ENCODE measurements around the gene NKX2-2.

Gene NKX2-2

DNA sequence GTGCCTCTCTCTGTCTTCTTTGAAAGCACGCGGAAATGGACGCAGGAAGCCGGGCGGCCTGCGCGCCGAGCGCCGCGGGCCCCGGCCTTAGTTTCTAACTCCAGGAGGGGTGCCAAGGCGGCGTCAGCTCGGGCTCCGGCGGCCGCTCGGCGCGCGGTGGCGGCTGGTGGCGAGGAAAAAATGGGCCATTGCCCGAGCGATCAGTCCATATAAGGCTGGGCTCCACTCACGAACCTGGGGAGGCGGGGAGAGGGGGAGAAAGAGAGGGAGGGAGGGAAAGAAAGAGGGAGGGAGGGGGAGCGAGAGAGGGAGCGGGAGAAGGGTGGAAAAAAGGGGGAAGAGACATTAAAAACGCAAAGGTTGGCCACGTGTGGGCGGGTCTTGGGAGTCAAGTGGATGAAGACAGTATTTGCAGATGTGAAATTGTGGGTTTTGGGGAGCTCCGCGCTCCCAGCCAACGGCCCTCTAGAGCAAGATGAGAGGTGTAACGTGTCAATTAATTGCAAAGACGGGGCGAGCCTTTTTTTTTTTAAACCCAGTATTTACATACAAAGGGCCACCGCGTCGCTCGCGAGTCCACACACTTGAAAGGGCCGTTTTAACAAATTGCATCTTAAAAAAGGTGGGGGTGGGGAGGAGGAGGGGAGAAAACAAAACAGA, at the start of gene NKX2-2:
Gene NKX2-2 (minus strand): TSS at position 184 of the 660 bp plus-strand sequence. CDS start 395 bp downstream, outside the sequence.
- DNase-seq = no peak

DNA sequence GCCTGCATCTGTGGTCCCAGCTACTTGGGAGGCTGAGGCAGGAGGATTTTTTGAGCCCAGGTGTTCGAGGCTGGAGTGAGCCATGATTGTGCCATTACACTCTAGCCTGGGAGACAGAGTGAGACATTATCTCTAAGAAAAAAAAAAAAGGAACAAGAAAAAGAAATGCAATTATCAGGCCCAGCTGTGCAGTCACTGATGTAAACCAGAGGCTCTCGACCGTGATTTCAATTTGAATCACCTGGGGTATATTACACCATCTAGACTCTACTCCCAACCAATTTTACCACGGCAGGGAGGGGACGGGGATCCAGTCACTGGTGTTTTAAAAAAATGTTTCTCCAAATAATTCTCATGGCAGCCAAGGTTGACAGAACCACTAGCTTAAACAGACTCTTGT, 48.8 kb upstream of the NKX2-2 start:
- DNase-seq = no peak

DNA sequence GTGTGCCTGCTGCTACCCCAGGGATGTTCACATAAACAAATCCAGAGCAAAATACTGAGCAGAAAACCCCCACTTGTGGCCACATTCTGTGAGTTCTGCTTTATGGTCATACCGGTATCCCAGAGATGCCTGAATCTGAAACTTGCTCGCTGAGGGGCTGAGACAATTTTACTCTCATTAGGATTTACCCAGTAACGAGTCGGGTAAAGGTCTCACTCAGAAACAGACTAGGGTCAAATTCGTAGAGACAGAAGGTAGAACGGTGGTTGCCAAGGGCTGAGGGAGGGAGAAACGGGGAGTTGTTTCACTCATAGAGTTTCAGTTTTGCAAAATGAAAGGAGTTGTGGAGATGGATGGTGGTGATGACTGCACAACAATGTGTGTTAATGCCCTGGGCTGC, 45.4 kb upstream of the NKX2-2 start:
- DNase-seq = no peak

DNA sequence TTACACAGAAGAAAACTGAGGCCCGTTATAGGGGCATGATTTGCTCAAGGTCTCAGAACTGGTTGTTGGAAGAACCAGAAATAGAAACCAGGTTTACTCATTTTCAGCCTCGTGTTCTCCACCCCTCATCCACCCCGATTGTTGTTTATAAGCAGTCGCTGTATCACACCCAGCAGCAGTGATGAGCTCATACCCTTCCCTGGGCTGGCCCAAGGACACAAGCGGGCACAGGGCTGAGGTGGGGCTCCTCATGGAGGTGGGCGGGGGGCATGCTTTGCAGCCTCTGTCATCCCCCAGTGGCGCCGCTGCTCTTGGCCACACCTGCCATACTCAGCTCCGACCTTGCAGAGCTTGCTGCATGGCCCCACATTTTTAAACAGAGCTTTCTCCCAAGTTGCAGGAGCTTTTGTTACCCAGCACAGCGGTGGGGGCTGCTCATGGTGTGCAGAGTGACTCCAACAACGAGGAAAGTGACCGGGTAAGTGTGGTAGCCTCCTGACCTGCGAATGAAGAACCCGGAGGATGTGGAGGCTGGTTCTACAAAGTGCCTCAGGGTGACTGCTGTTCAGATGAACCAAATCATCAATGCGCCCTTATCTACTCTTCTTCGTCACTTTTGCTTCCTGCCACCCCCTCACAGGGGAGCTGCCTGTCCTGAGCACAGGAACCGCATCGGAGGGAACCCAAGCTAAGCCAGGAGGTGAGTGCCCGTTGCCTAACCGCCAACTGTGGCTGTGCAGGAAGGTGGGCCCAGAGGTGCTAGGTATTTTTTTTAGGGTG, 43.6 kb upstream of the NKX2-2 start:
- no peak for DNase-seq

DNA sequence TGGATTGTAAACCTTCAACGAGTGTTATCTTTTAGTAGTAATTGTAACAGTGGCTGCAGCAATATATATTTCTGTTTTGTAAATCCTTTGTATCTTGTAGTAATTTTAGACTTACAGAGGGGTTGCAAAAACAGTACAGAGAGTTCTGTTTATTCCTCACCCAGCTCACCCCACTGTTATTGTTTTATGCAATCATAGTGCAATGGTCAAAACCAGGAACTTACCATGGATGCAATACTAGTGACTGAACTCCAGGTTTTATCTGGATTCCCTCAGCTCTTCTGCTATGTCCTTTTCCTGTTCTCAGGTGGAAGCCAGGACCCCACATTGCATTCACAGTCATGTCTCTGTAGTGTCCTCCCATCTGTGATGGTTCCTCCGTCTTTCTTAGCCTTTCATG, 42.5 kb upstream of the NKX2-2 start:
- no peak for DNase-seq

DNA sequence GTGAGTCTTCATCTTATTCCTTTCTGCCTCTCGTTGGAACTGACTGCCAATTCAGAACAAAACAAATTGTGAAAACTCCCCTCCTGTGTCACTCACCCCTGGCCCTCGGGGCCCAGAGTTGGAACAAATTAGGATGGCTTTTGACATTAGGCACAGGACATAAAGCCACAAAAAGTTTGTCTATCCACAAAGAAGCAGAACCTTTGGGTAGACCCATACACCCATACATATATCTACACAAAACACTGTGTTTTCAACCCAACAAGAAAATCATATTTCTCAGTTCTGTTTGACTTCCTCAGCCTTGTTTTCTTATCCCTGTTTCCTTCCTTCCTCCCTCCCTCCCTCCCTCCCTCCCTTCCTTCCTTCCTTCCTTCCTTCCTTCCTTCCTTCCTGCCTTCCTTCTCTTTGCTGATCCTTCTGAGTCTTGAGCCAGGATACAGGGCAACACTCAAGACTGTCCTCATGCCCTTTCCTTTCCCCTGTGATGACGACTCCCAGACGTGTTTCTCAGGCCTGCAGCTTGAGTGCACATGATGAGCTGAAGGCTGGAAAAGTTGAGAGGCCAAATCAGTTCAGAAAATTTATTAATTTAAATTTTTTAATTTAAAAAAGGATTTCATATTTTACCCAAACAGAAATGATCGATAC, 41.7 kb upstream of the NKX2-2 start:
- no peak for DNase-seq

DNA sequence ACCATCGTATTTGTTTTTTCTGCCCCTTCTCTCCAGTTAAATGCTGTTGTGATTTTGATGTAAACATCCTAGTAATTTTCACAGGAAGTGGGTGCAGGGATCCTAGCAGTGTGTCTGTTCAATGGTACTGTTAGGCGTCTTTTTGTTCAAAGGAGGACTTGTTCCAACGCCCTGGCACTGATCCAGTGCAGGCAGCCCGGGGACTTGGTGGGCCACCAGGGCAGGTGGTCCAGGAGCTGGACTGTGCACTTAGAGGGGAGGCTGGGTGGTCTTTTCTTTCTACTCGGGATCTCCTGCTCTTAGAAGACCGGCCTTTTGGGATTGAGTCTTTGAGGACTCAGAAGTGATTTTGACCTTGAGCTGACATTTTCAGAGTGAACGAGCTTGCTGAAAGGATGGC, 41.1 kb upstream of the NKX2-2 start:
- DNase-seq = no peak

DNA sequence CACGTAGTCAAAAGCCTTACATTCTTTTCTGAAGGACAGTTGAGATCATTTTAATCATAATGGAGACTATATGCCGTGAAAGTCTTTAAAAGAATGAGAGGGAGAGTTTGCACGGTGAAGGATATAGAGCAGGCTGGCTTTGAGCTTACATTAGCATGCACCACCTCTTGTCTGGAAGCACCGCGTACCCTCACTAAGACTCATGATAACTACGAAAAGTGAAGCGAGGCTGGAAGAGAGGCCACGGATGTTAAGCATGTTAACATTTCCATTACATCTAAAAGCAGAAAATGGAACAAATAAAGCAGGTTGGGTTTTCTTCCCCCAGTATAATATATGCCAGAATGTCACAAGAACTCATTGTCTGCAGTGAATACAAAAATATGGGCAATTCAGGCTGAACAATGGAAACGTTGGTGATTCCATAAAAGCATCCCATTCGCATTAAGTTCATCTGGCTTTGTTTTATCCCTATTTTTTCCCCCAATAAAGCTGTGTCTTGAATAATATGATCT, 40.6 kb upstream of the NKX2-2 start:
- DNase-seq = no peak

DNA sequence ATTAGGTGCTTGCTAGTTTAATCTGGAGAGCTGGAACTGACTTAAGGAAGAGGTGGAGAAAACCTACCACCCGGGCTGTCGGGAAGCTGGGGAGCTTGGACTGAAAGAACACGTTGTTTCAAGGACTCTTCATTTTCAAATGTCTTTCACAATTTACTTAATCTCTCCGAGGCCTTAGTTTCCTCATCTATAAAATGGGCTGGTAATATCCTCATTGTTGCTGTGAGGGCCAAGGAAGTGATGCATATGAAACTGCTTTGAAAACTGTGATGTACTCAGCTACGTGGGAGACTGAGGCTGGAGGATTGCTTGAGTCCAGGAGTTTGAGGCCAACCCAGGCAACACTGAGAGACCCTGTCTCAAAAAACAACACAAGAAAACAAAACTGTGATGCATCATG, 36.7 kb upstream of the NKX2-2 start:
- no peak for DNase-seq

DNA sequence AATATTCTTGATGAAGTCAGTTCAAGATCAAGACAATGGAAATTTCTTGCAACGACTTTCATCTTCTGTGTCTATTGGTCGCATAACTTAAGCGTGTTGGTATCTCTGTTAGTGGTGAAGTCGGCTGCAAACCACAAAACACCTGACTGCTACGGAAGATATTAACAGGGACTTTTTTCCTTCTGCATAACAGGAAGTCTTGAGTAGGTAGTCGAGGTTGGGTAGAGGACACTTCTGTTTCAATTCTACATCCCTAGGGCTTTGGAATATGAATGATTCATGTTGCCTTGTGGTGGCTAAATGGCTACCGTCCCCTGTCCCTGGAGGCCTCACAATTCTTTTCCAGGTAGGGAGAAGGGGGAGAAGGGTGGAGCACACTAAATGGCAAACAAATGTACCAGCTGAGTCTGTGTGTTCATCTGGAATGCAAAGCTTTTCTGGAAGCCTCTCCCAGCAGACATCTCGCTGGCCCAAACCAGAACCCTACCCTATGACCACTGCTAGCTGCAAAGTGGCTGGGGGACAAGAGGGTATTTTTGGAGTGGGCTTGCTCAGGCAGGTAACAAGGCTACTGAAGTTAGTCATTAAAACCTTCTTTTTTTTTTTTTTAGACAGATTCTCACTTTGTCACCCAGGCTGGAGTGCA, 34.6 kb upstream of the NKX2-2 start:
- DNase-seq = peak; percentile 29

DNA sequence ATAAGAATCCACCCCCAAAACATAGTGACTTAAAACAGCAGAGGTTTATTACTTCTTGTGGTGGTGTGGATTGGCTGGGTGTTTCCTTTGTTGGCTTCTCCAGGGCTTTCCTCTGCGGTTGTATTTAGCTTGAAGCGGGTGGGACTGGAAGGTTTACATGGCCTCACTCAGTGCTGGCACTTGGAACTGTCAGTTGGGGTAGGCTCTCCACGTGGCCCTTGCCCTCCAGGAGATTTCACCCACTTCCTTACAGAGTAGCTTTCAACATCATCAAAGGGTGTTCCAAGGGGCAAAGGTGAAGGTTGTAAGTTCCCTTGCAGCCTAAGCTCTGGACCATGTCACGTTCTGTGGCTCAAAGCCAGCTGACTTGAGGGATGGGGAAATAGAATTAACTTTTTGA, 32.5 kb upstream of the NKX2-2 start:
- DNase-seq = no peak

DNA sequence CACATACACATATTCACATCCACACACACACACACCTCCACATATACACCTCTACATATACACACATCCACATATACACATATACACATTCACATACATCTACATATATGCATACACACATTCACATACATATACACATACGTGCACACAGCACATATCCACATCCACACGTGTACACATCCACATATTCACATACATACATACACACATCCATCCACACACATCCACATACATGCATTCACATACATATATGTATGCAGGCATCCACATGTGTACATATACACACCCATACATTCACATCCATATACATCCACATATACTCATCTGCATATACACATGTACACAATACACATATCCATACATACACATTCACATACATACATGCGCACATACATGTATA, 25.6 kb upstream of the NKX2-2 start:
- DNase-seq = no peak

DNA sequence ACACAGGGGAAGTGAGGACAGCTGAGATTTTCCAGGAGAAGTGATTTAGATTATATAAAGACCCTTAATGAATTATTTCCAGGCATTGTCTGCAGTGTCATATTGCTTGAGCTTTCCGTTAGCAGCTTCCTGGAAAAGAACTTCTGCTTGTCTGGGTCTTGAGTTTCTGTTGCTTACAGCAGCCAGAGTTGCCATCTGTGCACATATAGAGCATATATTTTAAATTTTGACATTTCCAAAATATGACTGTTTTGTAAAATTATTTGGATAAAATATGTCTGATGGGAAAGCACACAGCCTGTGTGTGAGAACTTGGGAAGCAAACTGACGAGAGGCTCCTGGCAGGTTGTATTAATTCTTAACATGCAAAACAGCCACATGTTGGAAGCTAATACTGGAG, 21.0 kb upstream of the NKX2-2 start:
- DNase-seq = no peak

DNA sequence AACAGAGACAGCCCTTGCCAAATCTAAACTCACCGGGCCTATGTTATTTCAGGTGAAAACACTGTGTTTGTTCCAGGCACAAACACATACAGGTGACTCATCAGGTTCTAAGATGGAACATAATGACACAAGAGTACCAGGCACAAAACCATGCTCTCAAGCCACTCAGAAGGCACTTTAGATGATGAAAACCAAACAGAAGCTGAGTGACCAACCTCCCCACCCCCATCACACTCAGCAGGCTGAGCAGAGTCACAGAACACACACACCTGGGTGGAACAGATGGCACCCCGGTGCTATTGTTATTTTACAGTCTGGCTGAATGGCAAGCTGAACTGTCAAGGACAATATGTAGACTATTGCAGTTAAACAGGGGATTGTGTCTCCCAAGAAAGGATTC, 20.6 kb upstream of the NKX2-2 start:
- DNase-seq = peak; percentile 94

DNA sequence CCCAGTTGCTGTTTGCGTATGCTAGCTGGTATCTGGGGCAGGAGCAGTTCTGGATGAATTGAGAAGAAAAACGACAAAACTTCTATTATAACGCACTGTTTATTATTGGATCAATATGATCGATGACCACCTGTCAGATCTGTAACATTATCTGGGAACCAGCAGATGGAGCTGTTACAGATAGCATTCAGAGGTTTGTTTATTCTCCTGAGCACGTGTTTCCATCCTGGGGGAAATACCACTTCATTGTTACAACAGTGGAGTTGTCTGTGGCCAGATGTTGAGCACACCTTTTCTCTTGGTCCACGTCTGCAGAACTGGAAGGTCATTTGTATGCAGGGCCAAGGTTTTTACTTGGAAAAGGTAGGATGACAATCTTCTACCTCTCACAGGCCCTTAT, 16.0 kb upstream of the NKX2-2 start:
- DNase-seq = no peak

DNA sequence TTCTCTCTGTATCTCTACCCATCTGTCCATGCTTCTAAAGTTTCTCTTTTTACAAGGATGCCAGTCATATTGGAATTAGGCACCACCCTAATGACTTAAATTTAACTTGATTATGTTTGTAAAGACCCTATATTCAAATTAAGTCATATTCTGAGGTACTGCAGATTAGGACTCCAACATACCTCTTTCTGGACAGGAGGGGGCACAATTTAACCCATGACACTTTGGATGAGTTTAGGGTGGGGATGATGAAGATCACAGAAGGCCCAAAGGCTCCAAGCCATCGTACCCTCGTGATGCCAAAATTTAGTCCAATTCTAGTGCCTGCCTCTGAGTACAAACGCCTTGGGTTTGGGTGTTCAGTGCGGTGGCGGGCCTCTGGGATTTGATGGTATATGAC, 15.0 kb upstream of the NKX2-2 start:
- no peak for DNase-seq

DNA sequence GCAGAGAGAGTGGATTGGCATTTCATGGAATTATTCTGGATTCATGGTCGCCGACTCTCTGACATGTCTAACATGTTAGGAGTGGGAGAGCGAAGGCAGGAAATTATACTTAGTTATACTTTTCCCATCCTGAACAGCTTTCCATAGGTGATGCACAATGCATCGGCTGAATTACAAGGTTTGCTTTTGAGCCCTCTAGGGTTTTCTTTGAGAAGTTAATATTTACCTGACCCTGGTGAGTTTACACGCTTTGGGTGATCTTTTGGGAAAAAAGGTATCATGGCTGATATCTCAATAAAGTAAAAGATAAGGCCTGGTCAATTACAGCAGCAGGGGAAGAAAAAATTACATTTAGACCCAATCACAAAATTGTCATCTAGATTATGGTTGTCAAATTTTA, 14.0 kb upstream of the NKX2-2 start:
- no peak for DNase-seq

DNA sequence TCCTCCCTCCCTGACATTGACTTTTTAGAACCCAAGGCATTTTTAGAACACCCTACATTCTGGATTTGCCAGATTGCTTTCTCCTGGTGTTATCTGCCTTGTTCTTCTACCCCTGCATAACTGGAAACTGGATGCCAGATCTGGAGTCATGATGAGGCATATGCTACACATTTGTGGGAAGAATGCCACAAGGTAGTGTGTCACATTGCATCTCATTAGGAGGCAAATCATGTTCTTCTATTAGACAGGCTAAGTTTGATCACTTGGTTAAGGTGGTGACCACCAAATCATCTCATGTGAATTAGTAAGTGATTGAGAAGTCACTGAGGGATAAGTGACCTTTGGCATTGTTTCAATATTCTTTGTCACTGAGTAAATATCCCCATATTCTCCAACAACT, 12.9 kb upstream of the NKX2-2 start:
- DNase-seq = no peak

DNA sequence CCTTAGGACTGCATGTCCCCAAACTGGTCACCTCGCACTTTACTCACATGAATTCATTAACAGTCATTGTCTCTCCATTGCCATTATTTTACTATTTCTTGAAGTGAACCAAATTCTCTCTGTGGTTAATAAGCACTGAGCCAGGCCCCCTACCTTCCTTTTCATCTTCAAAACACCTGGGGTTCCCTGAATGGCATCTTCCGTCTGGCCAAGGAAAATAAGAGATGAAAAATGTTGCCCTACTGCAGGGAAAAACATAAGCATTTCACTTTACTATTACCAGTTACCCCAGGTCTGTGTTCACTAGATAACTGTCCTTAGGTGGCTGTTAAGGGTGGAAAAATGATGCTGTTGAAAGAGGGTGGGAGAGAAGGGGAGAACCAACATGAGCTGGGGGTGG, 10.0 kb upstream of the NKX2-2 start:
- no peak for DNase-seq

DNA sequence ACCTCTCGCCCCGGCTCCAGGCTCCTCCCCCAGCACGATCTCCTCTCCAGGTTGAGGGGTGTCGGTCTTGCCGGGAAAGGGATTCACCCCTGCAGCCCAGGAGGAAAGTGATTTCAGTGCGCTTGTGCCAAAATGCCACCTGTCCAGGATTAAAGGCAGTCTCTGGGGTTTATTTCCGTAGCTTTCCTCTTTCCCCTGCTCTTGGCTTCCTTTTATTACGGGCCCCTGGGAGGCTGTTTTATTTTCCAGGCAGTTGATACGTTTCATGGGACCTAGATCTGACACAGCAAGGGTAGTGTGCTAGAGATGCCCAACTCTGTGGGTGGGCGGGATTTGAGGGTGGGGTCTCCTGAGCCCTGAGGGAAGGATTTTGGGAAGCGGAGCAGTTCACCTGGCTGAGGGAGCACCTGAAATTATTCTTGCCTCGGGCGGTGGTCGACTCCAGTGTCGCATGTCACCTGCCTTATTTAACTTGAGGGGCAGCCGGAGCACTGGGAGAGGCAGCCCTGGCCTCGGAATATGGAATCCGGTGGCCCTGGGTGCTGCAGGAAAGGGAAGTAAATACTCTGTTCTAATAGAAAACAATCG, 9.5 kb upstream of the NKX2-2 start:
- DNase-seq = no peak

DNA sequence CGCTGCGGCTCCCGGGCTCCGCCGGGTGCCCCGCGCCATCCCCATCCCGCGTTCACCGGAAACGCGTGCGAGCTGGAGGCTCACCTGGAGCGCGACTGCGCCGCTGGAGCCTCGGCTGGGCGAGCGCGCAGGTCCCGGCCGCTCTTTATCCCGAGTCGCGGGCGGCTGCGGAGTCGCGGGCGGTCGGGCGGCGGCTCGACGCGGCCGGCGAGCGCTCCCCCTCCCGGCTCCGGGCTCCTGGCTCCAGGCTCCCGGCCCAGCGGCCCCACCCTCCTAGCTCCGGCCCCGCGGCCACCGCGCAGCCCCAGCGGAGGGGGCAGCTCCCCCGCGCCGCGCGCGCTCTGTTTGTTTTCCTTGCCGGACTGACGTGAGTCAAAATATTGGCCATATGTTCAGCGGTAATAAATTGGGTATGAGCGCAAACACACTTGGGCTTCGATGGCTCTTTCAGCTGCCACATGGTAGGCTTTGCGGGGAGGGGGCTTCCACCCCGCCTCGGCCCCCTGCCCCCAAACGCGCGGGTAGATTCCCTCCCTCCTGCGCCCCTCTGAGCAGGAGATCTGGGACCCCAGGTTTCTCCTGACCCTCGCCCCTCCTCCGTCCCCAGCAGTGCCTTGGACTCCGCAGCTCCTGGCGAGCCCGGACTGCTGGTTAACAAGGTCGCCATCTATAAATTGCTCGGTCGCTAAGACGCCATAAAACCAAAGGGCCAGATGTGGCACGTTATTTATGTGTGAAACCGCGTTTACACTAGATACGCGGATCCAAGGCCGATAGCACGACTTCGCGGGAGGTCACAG, 8.8 kb upstream of the NKX2-2 start:
- DNase-seq = no peak

Measured in NCI-H1436 treated with DMSO at 0.1 percent for 48 hours (cell line).